GM21423 (cell line): ENCODE measurements around the gene PIANP.

Experiments used
- ATAC-seq: cut with Tn5 transposase; IDR thresholded peaks from one replicate; pipeline ENCODE4 v1.9.1; 2021; ENCODE audit warnings: mild to moderate bottlenecking, moderate library complexity; ENCODE audit not compliant: unreplicated experiment

The PIANP gene

GRCh38 chr12:6676962-6677361 is 23.7 kb downstream of the PIANP start:
- ATAC-seq: no peak

DNA sequence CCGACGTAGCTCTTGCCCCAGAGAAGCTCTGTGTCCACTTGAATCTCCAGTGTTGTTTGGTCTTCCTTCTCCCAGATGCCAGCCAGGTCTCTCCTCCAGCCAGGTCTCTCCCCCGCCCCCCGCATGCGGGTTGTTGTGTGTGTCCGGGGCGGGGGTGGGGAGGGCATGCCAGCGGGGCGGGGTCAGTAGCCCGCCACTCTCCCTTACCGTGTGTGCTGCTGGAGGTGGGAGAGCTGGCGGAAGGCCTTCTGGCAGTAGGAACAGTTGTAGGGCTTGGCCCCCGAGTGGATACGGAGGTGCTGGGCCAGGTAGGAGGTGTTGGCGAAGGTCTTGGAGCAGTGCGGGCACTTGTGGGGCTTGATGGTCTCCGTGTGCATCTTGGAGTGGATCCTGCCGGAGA is 28.5 kb downstream of the PIANP start:
- ATAC-seq: no peak

GRCh38 chr12:6667559-6668210 is 32.9 kb downstream of the PIANP start:
- no peak for ATAC-seq

DNA sequence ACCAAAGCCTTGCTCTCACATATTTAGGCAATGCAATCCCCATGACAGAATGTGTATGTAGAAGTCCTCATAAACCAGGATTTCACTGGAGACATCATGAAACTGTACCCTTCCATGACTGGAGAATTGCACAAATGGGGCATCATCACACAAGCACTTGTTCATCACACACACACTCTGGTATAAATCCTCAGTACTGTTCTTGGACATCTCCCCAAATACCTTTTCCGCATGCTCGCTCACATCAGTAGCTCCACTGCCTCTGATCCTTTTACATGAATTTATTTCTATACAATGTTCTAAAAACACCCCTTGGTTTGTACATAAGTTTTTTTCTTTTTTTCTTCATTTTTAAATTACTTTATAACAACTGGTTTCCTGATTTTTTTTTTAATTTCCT is 34.4 kb downstream of the PIANP start:
- ATAC-seq: no peak

DNA sequence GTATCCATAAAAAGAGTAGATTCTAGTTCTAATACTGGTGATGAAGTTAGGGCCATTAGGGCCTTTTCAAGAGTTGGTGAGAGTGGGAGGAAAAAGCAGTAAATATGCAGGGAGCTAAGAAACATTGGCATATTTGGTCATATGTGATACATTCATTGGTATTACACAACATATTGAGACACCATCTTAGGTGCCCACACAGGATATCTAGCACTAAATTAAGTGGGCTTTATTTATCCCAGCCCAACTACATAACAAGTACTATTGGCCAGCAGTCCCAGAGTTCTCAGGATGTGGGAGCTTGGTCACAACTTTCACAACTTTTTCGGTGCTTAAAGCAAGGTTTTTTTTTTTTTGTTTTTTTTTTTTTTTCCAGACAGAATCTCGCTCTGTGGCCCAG is 35.7 kb downstream of the PIANP start:
- no peak for ATAC-seq

DNA sequence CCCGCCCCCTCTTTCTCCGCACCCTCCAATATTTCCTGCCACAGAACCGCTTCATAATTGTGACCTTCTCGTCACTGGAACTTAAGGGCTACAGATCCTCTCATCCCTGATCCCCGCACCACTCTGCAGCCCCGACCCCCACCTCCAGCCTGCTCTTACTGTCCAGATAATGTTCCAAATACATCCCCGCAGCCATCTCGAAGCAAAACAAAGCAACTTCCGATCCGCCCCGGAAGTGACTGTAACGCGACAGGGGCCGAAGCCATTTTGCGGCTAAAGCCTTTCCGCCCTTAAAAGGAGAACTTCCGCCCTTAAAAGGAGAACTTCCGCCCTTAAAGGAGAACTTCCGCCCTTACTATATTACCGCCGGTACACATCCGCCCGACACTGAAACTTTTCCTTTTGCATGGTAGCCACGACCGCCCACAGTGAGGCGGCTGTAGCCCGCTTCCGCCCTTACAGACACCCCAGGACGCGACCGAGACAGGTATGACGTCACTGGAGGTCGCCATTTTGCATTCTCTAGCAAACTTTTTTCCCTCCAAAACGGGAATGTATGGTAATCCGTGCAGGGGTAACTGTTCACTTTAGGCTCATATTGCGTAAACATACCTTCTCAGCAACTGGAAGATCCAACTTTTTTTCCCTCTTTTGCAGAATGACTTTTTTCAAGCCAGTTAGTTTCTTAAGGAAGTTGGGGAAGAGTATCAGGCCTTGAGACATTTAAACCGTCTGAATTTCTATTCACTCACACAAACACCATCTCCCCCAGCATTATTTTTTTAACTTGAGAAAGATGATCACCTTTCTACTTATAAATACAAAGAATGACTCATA is 37.5 kb downstream of the PIANP start, which contains the start of gene ING4:
TSS of gene ING4 (minus strand) at position 214 of the 837 bp plus-strand sequence. CDS start at position 196, 18 bp downstream.
- ATAC-seq: peak; percentile 98

DNA sequence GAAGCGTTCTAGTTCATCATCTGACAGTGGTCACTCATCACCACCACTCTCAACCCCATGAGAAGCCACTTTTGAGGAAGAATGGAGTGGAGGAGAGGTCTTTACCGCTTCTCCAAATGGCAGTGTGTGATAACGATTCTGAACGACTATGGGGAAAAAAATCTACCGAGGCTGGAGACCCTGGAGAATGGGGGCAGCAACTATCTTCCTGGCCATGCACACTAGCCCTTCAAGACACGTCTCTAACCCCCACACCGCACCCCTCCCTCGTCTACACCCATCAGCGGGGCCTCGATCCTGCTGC is 38.1 kb downstream of the PIANP start:
- no peak for ATAC-seq

DNA sequence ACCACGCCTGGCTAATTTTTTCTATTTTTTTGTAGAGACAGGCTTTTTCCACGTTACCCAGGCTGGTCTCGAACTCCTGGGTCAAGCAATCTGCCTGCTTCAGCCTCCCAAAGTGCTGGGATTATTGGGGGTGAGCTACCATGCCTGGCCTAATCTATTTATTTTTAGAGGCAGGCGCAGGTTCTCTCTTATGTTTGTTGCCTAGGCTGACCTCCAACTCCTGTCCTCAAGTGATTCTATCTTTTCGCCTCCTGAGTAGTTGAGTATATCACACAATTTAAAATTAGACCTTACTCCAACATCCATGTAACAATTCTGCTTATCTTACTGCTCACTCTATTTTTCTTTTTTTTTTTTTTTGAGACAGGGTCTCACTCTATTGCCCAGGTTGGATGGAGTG is 46.6 kb downstream of the PIANP start:
- no peak for ATAC-seq

DNA sequence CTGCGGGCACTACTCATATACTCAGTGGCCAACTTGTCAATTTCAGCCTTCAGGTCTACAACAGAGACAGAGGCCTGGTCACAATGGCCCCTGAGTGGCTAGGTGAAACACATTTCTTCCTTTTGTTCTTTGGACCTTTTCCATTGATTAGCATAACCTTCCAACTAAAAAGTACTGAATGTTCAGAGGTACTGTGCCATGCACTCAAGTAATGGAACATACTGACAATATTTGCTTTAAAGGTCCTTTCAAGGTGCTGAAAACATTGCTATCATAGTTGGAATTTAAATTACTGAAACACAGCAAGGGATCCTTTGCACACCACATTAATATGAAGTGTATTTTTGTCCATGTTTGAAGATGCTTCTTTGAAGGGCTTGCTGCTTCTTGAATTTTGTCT is 47.3 kb downstream of the PIANP start:
- ATAC-seq: no peak

DNA sequence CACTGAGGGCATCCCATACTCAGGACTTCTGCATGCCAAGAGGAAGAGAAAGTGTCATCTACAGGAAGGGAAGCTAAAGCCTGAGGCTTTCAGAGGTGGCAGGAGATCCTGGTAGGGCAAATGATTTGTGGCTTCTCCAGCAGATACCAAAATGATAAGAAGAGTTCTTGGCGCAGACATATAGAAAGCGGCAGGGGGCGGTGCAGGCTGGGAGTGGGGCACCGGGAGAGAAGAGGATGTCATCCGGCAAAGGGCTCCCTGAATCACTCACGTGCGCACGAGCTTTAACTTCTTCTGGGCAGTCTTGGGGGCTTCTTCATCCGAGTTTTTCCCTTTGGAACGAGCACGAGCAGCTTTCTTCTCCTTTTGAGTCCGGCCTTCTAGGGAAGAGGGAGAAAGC is 48.2 kb downstream of the PIANP start:
- no peak for ATAC-seq

DNA sequence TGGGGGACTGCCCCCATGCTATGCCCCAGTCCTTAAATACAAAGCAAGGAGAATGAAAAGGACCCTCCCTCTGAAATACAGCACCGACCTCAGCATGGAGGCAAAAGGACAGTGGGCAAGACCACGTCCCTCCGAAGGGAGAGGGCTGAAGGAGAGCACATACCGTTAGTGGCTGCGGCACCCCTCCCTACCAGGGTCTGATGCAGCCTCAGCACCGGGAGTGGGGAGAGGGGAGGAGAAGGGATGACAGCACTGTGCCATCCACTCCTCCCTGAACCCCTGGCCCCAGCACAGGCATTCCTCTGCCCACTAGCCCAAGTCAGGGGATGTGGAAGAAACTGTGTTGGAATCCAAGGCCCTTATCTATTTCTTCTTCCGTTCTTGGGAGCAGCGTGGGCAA is 49.8 kb downstream of the PIANP start:
- ATAC-seq: no peak

GRCh38 chr12:6647083-6647604 is 53.5 kb downstream of the PIANP start, which contains the start of gene ACRBP:
Gene ACRBP (minus strand): TSS chr12:6647432. CDS start chr12:6647366, 66 bp downstream.
- no peak for ATAC-seq

GRCh38 chr12:6646276-6647082 is 54.1 kb downstream of the PIANP start:
- ATAC-seq: no peak

DNA sequence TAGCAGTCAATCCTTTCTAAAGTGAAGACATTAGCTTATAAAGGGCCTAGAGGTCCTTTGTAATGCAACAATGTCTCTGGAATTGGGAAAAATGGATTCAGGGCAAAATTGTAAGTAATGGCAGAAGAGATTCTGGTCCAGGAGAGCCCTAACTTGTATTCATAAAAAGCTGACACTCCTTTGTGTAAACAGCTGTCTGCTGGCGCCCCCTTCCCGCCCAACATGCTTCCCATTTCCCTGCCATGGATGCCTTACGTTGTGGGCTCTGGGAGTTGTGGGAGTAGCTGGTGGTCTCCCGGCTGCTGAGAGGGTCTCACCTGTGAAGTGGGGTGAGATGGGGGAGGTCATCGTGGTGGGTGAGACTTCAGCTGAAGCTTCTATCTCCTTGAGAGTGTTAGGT is 55.7 kb downstream of the PIANP start:
- no peak for ATAC-seq

DNA sequence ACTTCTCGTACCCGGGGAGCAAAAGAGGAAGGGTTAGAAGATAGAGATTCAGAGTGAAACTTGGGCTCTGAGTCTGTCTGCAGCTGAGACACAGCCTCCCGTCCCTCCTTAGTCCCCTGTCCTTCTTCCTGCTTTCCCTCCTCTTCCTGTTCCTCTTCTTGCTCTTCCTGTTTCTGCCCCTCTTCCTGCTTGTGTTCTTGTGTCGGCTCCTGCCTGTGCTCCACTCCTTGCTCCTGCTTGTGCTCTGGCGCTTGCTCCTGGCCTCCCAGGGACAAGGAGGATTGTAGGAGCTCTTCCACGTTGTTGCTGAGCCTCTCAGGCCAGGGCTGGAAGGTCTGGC is 56.4 kb downstream of the PIANP start:
- ATAC-seq: no peak
